Spleen (tissue), 7 donors: Measurements from ENCODE around the gene ADAM19.

Experiments used
- CTCF ChIP-seq, 11 experiments: fragments of 200-600 bp in 7 of 11; fragments of 450-650 bp in 4 of 11; sonication (generic) in 4 of 11; IDR thresholded peaks in 8 of 11; conservative IDR thresholded peaks in 3 of 11; 1 replicate in 7 of 11; 2 replicates in 4 of 11; pipeline versions ENCODE4 v1.4.0 to v1.8.0; 2016 to 2021; ENCODE audit warnings: antibody characterized with exemption in 11 of 11, inconsistent platforms in 4 of 11, mild to moderate bottlenecking in 1 of 11
- POLR2A ChIP-seq, 3 donors: fragments of 450-650 bp; IDR thresholded peaks; one replicate each; pipeline ENCODE4 v1.5.1; 2017; ENCODE audit warnings: antibody characterized with exemption in 3 of 3, mild to moderate bottlenecking in 1 of 3
- POLR2AphosphoS5 ChIP-seq, 3 donors: sonication (generic); formaldehyde crosslinking; IDR thresholded peaks; one replicate each; pipeline ENCODE4 v1.5.1; 2017; ENCODE audit warnings: antibody characterized with exemption in 3 of 3
- donor health status: DM: no; HTN: no; CAD: no; lungs with moderate emphysema.
- donor health status: DM: no; HTN: no; CAD: no.
- donor health status: DM: no; HTN: no; CAD: no.

GRCh38 chr5:157545610-157546310 is 29.8 kb downstream of the ADAM19 start:
- no peak for TF ChIP-seq CTCF (IDR thresholded peaks at IDR 0.05 in 8 of 11, conservative IDR thresholded peaks at IDR 0.05 in 3 of 11)
- no peak for TF ChIP-seq POLR2A (IDR thresholded peaks at IDR 0.05)
- peak in 2 of 3 donors; percentile 28 to 50 for TF ChIP-seq POLR2AphosphoS5 (IDR thresholded peaks at IDR 0.05)
